ENCODE results near the gene FXYD5.
A peak's percentile ranks its signal among the peaks of the same experiment; 100 is the strongest.
"Not testable (repeated sequence)": the region's sequence is repeated elsewhere in the genome, so short reads cannot be mapped to it uniquely, and the experiment has no call there.

Gene FXYD5

GRCh38 chr19:35179830-35180229, 25.3 kb downstream of the FXYD5 start:
- peaks cover 18% of the 10 kb centered on the region for H3K9me3 Mint-ChIP-seq
- no peaks in the 10 kb centered on the region for H3K27me3 Mint-ChIP-seq (ENCODE audit: low read depth)
- H3K27ac Mint-ChIP-seq, result peak overlapping the region; percentile 49
- H3K4me1 Mint-ChIP-seq (ENCODE audit: low read depth), result peaks cover 38% of the 10 kb centered on the region
- H3K36me3 Mint-ChIP-seq (ENCODE audit: low read depth), result peaks cover 8% of the 10 kb centered on the region
- H3K4me3 Mint-ChIP-seq, result peak overlapping the region; percentile 60
- DNase-seq (ENCODE audit: low spot score), result no peak

DNA sequence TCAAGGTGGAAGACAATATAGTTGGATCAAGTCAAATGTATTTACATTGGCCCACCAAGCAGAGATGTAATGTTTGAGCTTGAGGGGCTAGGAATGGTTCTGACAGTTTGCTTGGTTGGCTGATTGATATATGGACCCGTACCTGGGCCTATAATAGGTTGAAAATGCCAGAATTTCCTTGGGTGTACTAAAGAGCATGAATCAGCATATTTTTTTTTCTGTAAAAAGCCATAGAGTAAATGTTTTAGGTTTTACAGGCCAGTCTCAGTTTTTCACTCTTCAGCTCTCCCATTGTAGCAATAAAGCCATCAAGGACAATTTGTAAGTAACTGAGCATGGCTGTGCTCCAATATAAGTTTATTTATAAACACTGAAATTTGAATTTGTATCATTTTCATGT, 26.9 kb downstream of the FXYD5 start:
- no peak overlapping the region for H3K4me3 Mint-ChIP-seq

DNA sequence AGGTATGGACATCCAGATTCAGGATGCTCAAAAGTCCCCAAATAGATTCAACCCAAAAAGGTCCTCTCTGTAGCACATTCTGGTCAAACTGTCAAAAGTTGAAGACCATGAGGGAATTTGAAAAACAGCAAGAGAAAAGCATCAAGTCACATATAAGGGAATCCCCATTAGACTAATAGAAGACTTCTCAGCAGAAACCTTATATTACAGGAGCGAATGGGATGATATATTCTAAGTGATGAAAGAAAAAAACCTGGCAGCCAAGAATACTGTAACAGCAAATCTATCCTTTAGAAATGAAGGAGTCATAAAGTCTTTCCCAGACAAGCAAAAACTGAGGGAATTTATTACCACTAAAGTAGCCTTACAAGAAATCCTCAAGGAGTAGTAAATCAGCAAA, 29.7 kb downstream of the FXYD5 start:
- no peak overlapping the region for H3K27ac Mint-ChIP-seq
- H3K4me3 Mint-ChIP-seq, result no peak overlapping the region
- H3K27me3 Mint-ChIP-seq (ENCODE audit: low read depth), result peaks cover 9% of the 10 kb centered on the region
- DNase-seq (ENCODE audit: low spot score), result no peak
- peaks cover 16% of the 10 kb centered on the region for H3K4me1 Mint-ChIP-seq (ENCODE audit: low read depth)
- H3K9me3 Mint-ChIP-seq, result peaks cover 14% of the 10 kb centered on the region
- H3K36me3 Mint-ChIP-seq (ENCODE audit: low read depth), result peaks cover 2% of the 10 kb centered on the region

More for the DNA sequence above, 26.9 kb downstream of the FXYD5 start:
- no peak for DNase-seq (ENCODE audit: low spot score)
- H3K9me3 Mint-ChIP-seq, result peaks cover 21% of the 10 kb centered on the region
- peaks cover 4% of the 10 kb centered on the region for H3K27me3 Mint-ChIP-seq (ENCODE audit: low read depth)
- peaks cover 35% of the 10 kb centered on the region for H3K4me1 Mint-ChIP-seq (ENCODE audit: low read depth)
- H3K36me3 Mint-ChIP-seq (ENCODE audit: low read depth), result peaks cover 8% of the 10 kb centered on the region
- H3K27ac Mint-ChIP-seq, result no peak overlapping the region

DNA sequence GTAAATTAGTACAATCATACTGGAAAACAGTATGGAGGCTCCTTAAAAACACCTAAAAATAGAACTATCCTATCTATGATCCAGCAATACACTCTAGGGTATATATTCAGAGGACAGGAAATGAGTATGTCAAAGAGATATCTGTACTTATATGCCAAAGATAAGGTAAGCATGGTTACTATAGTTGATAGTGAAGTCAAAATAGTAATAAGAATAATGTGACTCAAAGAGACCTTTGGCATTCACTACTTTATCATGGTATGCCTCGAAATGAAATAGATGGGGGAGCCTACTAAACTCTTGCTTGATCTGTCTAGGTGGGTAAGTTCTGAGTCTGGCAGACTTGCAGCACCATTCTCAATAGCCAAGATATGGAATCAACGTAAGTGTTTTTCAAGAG, 30.3 kb downstream of the FXYD5 start:
- H3K27ac Mint-ChIP-seq, result no peak overlapping the region
- H3K27me3 Mint-ChIP-seq (ENCODE audit: low read depth), result peaks cover 12% of the 10 kb centered on the region
- H3K9me3 Mint-ChIP-seq, result peaks cover 14% of the 10 kb centered on the region
- peaks cover 2% of the 10 kb centered on the region for H3K36me3 Mint-ChIP-seq (ENCODE audit: low read depth)
- no peak overlapping the region for H3K4me3 Mint-ChIP-seq
- peaks cover 11% of the 10 kb centered on the region for H3K4me1 Mint-ChIP-seq (ENCODE audit: low read depth)
- no peak for DNase-seq (ENCODE audit: low spot score)

- Mint-ChIP-seq H3K36me3 (ENCODE audit: low read depth) (peaks cover 1% of the 10 kb centered on the region), H3K27ac (no peak overlapping the region), H3K4me3 (no peak overlapping the region), H3K9me3 (peaks cover 4% of the 10 kb centered on the region), H3K4me1 (ENCODE audit: low read depth) (peaks cover 16% of the 10 kb centered on the region), H3K27me3 (ENCODE audit: low read depth) (peaks cover 31% of the 10 kb centered on the region)
- DNase-seq (ENCODE audit: low spot score), result no peak
Measured at GRCh38 chr19:35194012-35194984, 39.8 kb downstream of the FXYD5 start.

GRCh38 chr19:35195830-35196229, 41.3 kb downstream of the FXYD5 start:
- H3K36me3 Mint-ChIP-seq (ENCODE audit: low read depth), result peaks cover 1% of the 10 kb centered on the region
- no peak for DNase-seq (ENCODE audit: low spot score)
- H3K9me3 Mint-ChIP-seq, result peaks cover 4% of the 10 kb centered on the region
- H3K4me1 Mint-ChIP-seq (ENCODE audit: low read depth), result peaks cover 15% of the 10 kb centered on the region
- no peak overlapping the region for H3K27ac Mint-ChIP-seq
- no peak overlapping the region for H3K4me3 Mint-ChIP-seq
- peaks cover 23% of the 10 kb centered on the region for H3K27me3 Mint-ChIP-seq (ENCODE audit: low read depth)

- Mint-ChIP-seq H3K4me1 (ENCODE audit: low read depth) (peaks cover 12% of the 10 kb centered on the region), H3K27me3 (ENCODE audit: low read depth) (peaks cover 18% of the 10 kb centered on the region)
- not testable (repeated sequence) for DNase-seq (ENCODE audit: low spot score); H3K36me3 Mint-ChIP-seq (ENCODE audit: low read depth); H3K4me3 Mint-ChIP-seq; H3K9me3 Mint-ChIP-seq; H3K27ac Mint-ChIP-seq
Measured at GRCh38 chr19:35196861-35197260, 42.3 kb downstream of the FXYD5 start.

- H3K27me3 Mint-ChIP-seq (ENCODE audit: low read depth), result peaks cover 10% of the 10 kb centered on the region
- DNase-seq (ENCODE audit: low spot score), result no peak
- no peak overlapping the region for H3K27ac Mint-ChIP-seq
- H3K4me1 Mint-ChIP-seq (ENCODE audit: low read depth), result peaks cover 21% of the 10 kb centered on the region
- no peaks in the 10 kb centered on the region for H3K9me3 Mint-ChIP-seq
- no peak overlapping the region for H3K4me3 Mint-ChIP-seq
- no peaks in the 10 kb centered on the region for H3K36me3 Mint-ChIP-seq (ENCODE audit: low read depth)
Measured at GRCh38 chr19:35199481-35199880, 44.9 kb downstream of the FXYD5 start.

DNA sequence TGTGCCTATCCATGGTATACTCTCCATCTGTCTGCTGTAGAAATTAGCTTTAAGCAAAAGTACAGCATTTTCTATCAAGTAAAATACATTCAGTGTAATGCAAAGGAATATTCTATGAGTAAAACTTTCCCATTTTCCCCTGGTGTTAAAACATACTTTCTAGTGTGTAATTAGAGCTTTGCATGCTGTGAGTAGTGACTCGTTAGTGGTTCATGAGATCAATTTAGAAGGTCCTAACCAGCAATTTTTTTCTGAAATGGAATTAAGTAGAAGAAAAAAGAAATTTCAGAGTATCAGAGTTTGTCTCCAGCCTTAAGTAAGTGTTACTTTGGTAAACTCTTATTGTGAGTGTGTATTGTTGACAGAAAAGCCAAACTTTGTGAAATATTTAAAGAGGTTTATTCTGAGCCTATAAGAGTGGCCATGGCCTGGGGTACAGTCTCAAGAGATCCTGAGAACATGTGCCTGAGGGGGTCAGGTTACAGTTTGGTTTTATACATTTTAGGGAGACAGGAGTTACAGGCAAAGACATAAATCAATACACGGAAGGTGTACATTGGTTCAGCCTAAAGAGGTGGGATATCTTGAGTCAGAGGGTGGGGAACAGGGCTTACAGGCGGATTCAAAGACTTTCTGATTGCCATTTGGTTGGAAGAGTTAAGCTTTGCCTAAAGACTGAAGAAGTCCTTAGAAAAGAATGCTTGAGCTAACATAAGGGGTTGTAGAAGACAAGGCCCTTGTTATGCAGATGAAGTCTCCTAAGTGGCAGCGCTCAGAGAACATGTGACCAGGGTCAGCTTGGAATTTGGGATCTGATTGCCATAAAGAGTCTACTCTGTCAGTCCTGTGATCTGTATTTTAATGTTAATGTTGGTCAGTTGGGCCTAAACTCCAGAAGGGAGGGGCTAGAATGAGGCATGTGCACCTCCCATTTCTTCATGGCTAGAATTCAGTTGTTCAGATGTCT, 48.5 kb downstream of the FXYD5 start:
- H3K27me3 Mint-ChIP-seq (ENCODE audit: low read depth), result peaks cover 6% of the 10 kb centered on the region
- peak overlapping the region; percentile 54 for H3K27ac Mint-ChIP-seq

DNA sequence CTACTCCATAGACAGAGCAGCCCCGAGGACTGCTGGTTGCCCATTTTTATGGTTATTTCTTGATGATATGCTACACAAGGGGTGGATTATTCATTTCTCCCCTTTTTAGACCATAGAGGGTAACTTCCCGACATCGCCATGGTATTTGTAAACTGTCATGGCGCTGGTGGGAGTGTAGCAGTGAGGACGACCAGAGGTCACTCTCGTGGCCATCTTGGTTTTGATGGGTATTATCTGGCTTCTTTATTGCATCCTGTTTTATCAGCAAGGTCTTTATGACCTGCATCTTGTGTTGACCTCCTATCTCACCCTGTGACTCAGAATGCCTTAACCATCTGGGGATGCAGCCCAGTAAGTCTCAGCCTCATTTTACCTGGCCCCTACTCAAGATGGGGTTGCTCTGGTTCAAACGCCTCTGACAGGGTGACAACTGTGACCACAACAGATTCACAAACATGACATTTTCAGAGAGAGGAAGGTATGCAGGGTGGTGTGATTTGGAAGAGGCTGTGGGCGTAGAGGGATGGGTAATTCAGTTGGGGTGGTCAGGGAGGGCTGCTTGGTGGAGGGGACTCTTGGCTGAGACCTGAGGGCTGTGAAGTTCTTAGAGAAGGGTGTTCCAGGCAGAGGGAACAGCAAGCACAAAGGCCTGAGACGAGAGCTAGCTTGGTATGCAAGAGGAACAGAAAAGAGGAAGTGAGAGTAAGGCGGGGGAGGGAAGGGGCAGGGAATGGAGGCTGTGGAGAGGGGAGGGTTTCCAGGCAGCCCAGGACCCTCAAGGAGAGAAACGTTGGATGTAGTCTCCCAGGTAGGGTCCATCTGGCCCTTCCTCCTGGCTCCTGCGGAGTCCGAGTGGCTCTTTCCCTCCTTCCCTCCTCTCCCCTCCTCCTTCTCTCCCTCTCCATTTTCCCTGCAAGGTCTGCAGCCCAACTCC, 50.5 kb downstream of the FXYD5 start:
- peak overlapping the region; percentile 98 for H3K27ac Mint-ChIP-seq
- H3K4me1 Mint-ChIP-seq (ENCODE audit: low read depth), result peaks cover 57% of the 10 kb centered on the region
- DNase-seq (ENCODE audit: low spot score), result peak; percentile 10
- no peaks in the 10 kb centered on the region for H3K27me3 Mint-ChIP-seq (ENCODE audit: low read depth)
- H3K4me3 Mint-ChIP-seq, result peak overlapping the region; percentile 86
- H3K36me3 Mint-ChIP-seq (ENCODE audit: low read depth), result peaks cover 6% of the 10 kb centered on the region
- peaks cover 8% of the 10 kb centered on the region for H3K9me3 Mint-ChIP-seq

More for the DNA sequence above, 48.5 kb downstream of the FXYD5 start:
- Mint-ChIP-seq H3K4me3 (no peak overlapping the region), H3K4me1 (ENCODE audit: low read depth) (peaks cover 49% of the 10 kb centered on the region), H3K9me3 (peaks cover 6% of the 10 kb centered on the region), H3K36me3 (ENCODE audit: low read depth) (peaks cover 2% of the 10 kb centered on the region)
- no peak for DNase-seq (ENCODE audit: low spot score)

DNA sequence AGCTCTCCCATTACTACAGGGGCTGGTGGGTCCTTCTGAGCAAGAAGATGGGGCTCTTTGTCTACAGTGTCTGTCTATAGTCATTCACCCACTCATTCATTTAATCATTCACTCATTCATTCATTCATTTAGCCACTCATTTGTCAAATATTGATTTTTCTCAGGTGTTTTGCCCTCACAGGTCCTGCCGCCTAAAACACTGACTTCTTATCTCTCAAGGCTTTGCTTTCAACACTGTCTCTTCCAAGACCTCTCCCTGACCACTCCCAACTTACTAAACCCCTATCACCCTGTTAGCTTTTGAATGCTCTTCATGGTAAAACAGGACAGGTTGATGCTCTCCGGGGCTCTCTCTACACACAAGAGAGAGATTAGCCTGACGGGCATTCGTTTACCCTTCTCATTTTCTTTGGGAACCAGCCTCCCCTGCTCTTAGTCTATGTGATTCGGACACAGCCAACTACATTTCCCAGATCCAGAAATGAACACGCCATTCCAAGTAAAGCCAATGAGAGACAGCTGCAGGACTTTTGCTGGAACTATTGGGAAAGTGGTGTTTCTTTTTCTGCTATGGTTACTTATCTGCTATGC, 51.3 kb downstream of the FXYD5 start:
- Mint-ChIP-seq H3K27me3 (ENCODE audit: low read depth) (no peaks in the 10 kb centered on the region), H3K36me3 (ENCODE audit: low read depth) (peaks cover 6% of the 10 kb centered on the region), H3K4me1 (ENCODE audit: low read depth) (peaks cover 58% of the 10 kb centered on the region), H3K9me3 (peaks cover 8% of the 10 kb centered on the region), H3K4me3 (peak overlapping the region; percentile 86), H3K27ac (peak overlapping the region; percentile 98)
- DNase-seq (ENCODE audit: low spot score), result no peak

DNA sequence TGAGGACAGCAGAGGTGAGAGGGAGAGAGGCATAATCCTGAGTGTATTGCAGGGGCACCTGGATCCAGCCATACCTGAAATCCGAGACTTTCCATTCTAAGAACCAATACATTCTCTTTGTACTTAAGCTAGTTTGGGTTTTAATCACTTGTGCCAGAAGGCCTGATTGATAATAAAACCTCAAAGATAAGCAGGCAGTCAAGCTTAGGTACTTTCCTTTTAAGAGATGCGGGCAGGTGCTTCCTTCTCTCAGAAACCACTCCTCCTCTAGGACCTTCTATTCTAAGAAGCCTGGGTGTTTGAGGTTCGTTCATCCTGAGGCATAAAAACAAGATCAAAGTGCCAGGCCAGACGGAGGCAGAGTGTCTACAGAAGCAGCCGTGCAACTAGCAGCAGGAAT, 51.8 kb downstream of the FXYD5 start:
- DNase-seq (ENCODE audit: low spot score), result peak; percentile 54
- Mint-ChIP-seq H3K36me3 (ENCODE audit: low read depth) (peaks cover 6% of the 10 kb centered on the region), H3K9me3 (peaks cover 8% of the 10 kb centered on the region), H3K27ac (peak overlapping the region; percentile 98), H3K4me1 (ENCODE audit: low read depth) (peaks cover 58% of the 10 kb centered on the region), H3K4me3 (peak overlapping the region; percentile 86), H3K27me3 (ENCODE audit: low read depth) (no peaks in the 10 kb centered on the region)

- Mint-ChIP-seq H3K27me3 (ENCODE audit: low read depth) (no peaks in the 10 kb centered on the region), H3K27ac (peak overlapping the region; percentile 98), H3K4me1 (ENCODE audit: low read depth) (peaks cover 62% of the 10 kb centered on the region), H3K4me3 (peak overlapping the region; percentile 86), H3K36me3 (ENCODE audit: low read depth) (peaks cover 6% of the 10 kb centered on the region), H3K9me3 (peaks cover 8% of the 10 kb centered on the region)
- DNase-seq (ENCODE audit: low spot score), result no peak
Measured at GRCh38 chr19:35206855-35207254, 52.3 kb downstream of the FXYD5 start.

Measured in T-helper 2 cell treated with Interferon-gamma antibody and Interleukin-4, amounts not matched to agents 5 μg/mL and 100 μg/mL, for 36 hours (primary cell).